HCT116 (cell line): ENCODE results near the gene CEMP1. TPM values are rescaled to one million over a fixed set of nuclear protein-coding genes. Genes with fewer than 3 reads are reported as not detected.

Experiments used
- ATAC-seq: fragments of 200-7000 bp; cut with Tn5 transposase; 2 replicates; pipeline ENCODE4 v1.9.1; 2020; ENCODE audit warnings: mild to moderate bottlenecking, moderate library complexity
- BruUV-seq: library from RNA; stranded (reverse); fragments of 400-500 nt; replicated peaks from 2 replicates; lab custom pipeline; 2021; lab: Mats Ljungman, UMichigan
- CTCF ChIA-PET: fragments of 300-600 bp; sonication (Branson Sonifier 250); formaldehyde crosslinking; loops from one replicate; lab custom pipeline; 2021; ENCODE audit warnings: antibody characterized with exemption; lab: Charles Lee
- POLR2A ChIA-PET: fragments of 300-600, 350-600 bp; sonication (Branson Sonifier 250); formaldehyde crosslinking; loops from one replicate; lab custom pipeline; 2021; ENCODE audit warnings: antibody characterized with exemption; lab: Charles Lee
- RAD21 ChIA-PET, 2 experiments: fragments of 300-600 bp; sonication (Branson Sonifier 250); formaldehyde crosslinking; loops; one replicate each; lab custom pipeline; 2023; ENCODE audit warnings: low total read pairs in 2 of 2; ENCODE audit not compliant: uncharacterized antibody in 2 of 2, unreplicated experiment in 2 of 2, low non-redundant PET in 1 of 2; lab: Charles Lee
- DNase-seq: peaks from one replicate; pipeline ENCODE4 v3.0.0-alpha.2; 2010; ENCODE audit warnings: low read depth, low spot score
- H2AFZ ChIP-seq: fragments of 200-600 bp; shearing (Covaris generic), sonication (generic); 2 replicates; pipeline ENCODE4 v1.6.1; 2017; ENCODE audit warnings: low read depth, mixed run types, mixed read lengths, antibody characterized with exemption, low read length; ENCODE audit not compliant: poor library complexity, severe bottlenecking
- H3K27ac ChIP-seq: 2 replicates; pipeline ENCODE4 v1.5.1; 2012; ENCODE audit warnings: low read depth, low read length
- H3K27me3 ChIP-seq: fragments of 200-600 bp; sonication (generic); 2 replicates; pipeline ENCODE4 v1.6.1; 2016; ENCODE audit warnings: mixed run types, low read length, mixed read lengths; ENCODE audit not compliant: insufficient read depth
- H3K36me3 ChIP-seq, 2 experiments: fragments of 200-500 bp in 1 of 2; fragments of 200-600 bp in 1 of 2; sonication (Bioruptor generic) in 1 of 2; sonication (generic) in 1 of 2; 2 replicates each; pipeline versions ENCODE4 v1.5.1 to v1.6.1; 2014 to 2016; ENCODE audit warnings: low read length in 2 of 2, inconsistent platforms in 1 of 2, mixed read lengths in 1 of 2, mixed run types in 1 of 2; ENCODE audit not compliant: insufficient read depth in 2 of 2, control insufficient read depth in 1 of 2
- H3K4me1 ChIP-seq, 2 experiments: fragments of 200-600 bp in 1 of 2; sonication (generic) in 1 of 2; 2 replicates each; pipeline versions ENCODE4 v1.5.1 to v1.6.1; 2012 to 2017; ENCODE audit warnings: low read length in 2 of 2, inconsistent platforms in 1 of 2, mild to moderate bottlenecking in 1 of 2, mixed read lengths in 1 of 2, mixed run types in 1 of 2, moderate library complexity in 1 of 2; ENCODE audit not compliant: insufficient read depth in 2 of 2, control insufficient read depth in 1 of 2
- H3K4me2 ChIP-seq: fragments of 200-600 bp; sonication (generic); 2 replicates; pipeline ENCODE4 v1.6.1; 2017; ENCODE audit warnings: mixed run types, low read length, mixed read lengths
- H3K4me3 ChIP-seq, 2 experiments: fragments of 200-600 bp in 1 of 2; sonication (generic) in 1 of 2; replicated peaks in 1 of 2; 2 replicates each; pipeline ENCODE4 v1.5.1; 2011 to 2016; ENCODE audit warnings: low read length in 2 of 2, control low read depth in 1 of 2, low read depth in 1 of 2, mild to moderate bottlenecking in 1 of 2, mixed read lengths in 1 of 2, mixed run types in 1 of 2
- H3K79me2 ChIP-seq: fragments of 200-600 bp; sonication (generic); 2 replicates; pipeline ENCODE4 v1.6.1; 2017; ENCODE audit warnings: mild to moderate bottlenecking, mixed run types, low read length, moderate library complexity, mixed read lengths; ENCODE audit not compliant: insufficient read depth
- H3K9ac ChIP-seq: fragments of 200-600 bp; sonication (generic); 2 replicates; pipeline ENCODE4 v1.6.1; 2016; ENCODE audit warnings: low read length, mixed read lengths
- H3K9me2 ChIP-seq: fragments of 200-600 bp; sonication (generic), shearing (Covaris generic); 2 replicates; pipeline ENCODE4 v1.6.1; 2017; ENCODE audit warnings: mixed run types, mild to moderate bottlenecking, moderate library complexity; ENCODE audit not compliant: insufficient read depth
- H3K9me3 ChIP-seq, 2 experiments: fragments of 200-500 bp in 1 of 2; fragments of 200-600 bp in 1 of 2; sonication (Bioruptor generic) in 1 of 2; sonication (generic) in 1 of 2; 2 replicates each; pipeline ENCODE4 v1.6.1; 2014 to 2017; ENCODE audit warnings: low read length in 2 of 2, mixed read lengths in 2 of 2, inconsistent platforms in 1 of 2, low read depth in 1 of 2, mild to moderate bottlenecking in 1 of 2, mixed run types in 1 of 2, moderate library complexity in 1 of 2; ENCODE audit not compliant: control insufficient read depth in 1 of 2, insufficient read depth in 1 of 2
- H4K20me1 ChIP-seq: fragments of 200-600 bp; sonication (generic), shearing (Covaris generic); 2 replicates; pipeline ENCODE4 v1.6.1; 2017; ENCODE audit warnings: mixed run types, mild to moderate bottlenecking, moderate library complexity; ENCODE audit not compliant: insufficient read depth
- CEBPB ChIP-seq: IDR thresholded peaks from 2 replicates; pipeline ENCODE4 v1.6.1; 2012; ENCODE audit warnings: low read depth
- CTCF ChIP-seq, 3 experiments: fragments of 200-600 bp in 1 of 3; sonication (generic) in 1 of 3; IDR thresholded peaks in 2 of 3; conservative IDR thresholded peaks in 1 of 3; 2 replicates each; pipeline ENCODE4 v1.5.1; 2012 to 2017; ENCODE audit warnings: low read depth in 2 of 3, low read length in 2 of 3, antibody characterized with exemption in 1 of 3, borderline replicate concordance in 1 of 3, control low read depth in 1 of 3, mild to moderate bottlenecking in 1 of 3, mixed read lengths in 1 of 3, mixed run types in 1 of 3, moderate library complexity in 1 of 3; ENCODE audit not compliant: insufficient read depth in 1 of 3
- intact Hi-C: fragments of 100-400 bp; cut with micrococcal nuclease; formaldehyde crosslinking; loops from 2 replicates; pipeline ENCODE4 v1.10.0; 2022
- total RNA-seq: library from RNA; stranded (reverse); gene quantifications from one replicate; pipeline ENCODE4 v1.2.1, GENCODE V29; 2021; ENCODE audit not compliant: unreplicated experiment

The CEMP1 gene
- total RNA-seq, 1 experiment from 2014 or later, result 0.32 TPM

- intact Hi-C loops, result loop anchor here (5.0 to 10.0 kb wide), 3 partner anchors 158 to 306 kb away; partner anchors contain the start of genes ABCA3, CASKIN1 and RNPS1
Measured at GRCh38 chr16:2500430-2500917, 30.7 kb downstream of the CEMP1 start.

More at GRCh38 chr16:2500430-2500917, 30.7 kb downstream of the CEMP1 start:
- Histone ChIP-seq H4K20me1 (no peaks in the 10 kb centered on the region), H3K9me2 (no peaks in the 10 kb centered on the region), H3K9ac (no peak overlapping the region), H2AFZ (no peak overlapping the region), H3K4me1 (peaks cover 3 to 12% of the 10 kb centered on the region in 2 experiments; a peak in 3 of 4 replicates), H3K36me3 (peaks cover 0 to 4% of the 10 kb centered on the region in 2 experiments; a peak in 1 of 4 replicates), H3K4me3 (no peak overlapping the region), H3K79me2 (no peaks in the 10 kb centered on the region), H3K4me2 (no peak overlapping the region), H3K27me3 (no peaks in the 10 kb centered on the region), H3K27ac (no peak overlapping the region), H3K9me3 (no peaks in the 10 kb centered on the region)
- POLR2A ChIA-PET, result interaction anchor here (1.0 kb wide), 1 partner anchor 31 kb away, joined by 3 read pairs; no protein-coding TSS in a partner anchor
- RAD21 ChIA-PET, result no interaction called here
- peak; percentile 48 for ATAC-seq
- no TSS peak for BruUV-seq
- 0 out of 6 replicates have a peak, but pooled peaks of 1 of the 3 experiments have one; percentile 6 for TF ChIP-seq CTCF (IDR thresholded peaks at IDR 0.05 in 2 of 3, conservative IDR thresholded peaks at IDR 0.05 in 1 of 3; ENCODE audit: borderline replicate concordance in 1 of 3, insufficient read depth in 1 of 3, low read depth in 2 of 3, low read length in 2 of 3)
- TF ChIP-seq CEBPB, result no peak
- no peak for DNase-seq
- CTCF ChIA-PET, result interaction anchor here (0.5 to 1.7 kb wide), 9 partner anchors 11 to 635 kb away, joined by 3 to 15 read pairs (median 5); partner anchors contain the start of gene ECI1
